GM12874 (cell line): ENCODE measurements around the gene ALKBH4.

ENCODE experiments used
- CTCF ChIP-seq: IDR thresholded peaks from 2 replicates; pipeline ENCODE4 v1.5.1; 2011; ENCODE audit warnings: low read depth, mild to moderate bottlenecking, control low read depth, low read length, moderate library complexity; ENCODE audit not compliant: insufficient read depth

The ALKBH4 gene

GRCh38 chr7:102460467-102460866, 4.2 kb downstream of the ALKBH4 start:
- no peak for TF ChIP-seq CTCF

- no peak for TF ChIP-seq CTCF
Measured at GRCh38 chr7:102459221-102459844, 5.3 kb downstream of the ALKBH4 start.

GRCh38 chr7:102457352-102457924, 7.2 kb downstream of the ALKBH4 start:
- no peak for TF ChIP-seq CTCF

- no peak for TF ChIP-seq CTCF
Measured at GRCh38 chr7:102456327-102456726, 8.3 kb downstream of the ALKBH4 start.

GRCh38 chr7:102455596-102455995, 9.1 kb downstream of the ALKBH4 start:
- TF ChIP-seq CTCF = no peak

GRCh38 chr7:102454468-102454867, 10.2 kb downstream of the ALKBH4 start:
- no peak for TF ChIP-seq CTCF

- no peak for TF ChIP-seq CTCF
Measured at GRCh38 chr7:102453319-102453718, 11.3 kb downstream of the ALKBH4 start.
